Measurements from ENCODE around the gene ZNF675. TPM values are rescaled to one million over a fixed set of nuclear protein-coding genes. Genes with fewer than 3 reads are reported as not detected.
"Not testable (repeated sequence)": the region's sequence is repeated elsewhere in the genome, so short reads cannot be mapped to it uniquely, and the experiment has no call there.

Gene ZNF675
- polyA plus RNA-seq (2013), result 17.9 TPM

DNA sequence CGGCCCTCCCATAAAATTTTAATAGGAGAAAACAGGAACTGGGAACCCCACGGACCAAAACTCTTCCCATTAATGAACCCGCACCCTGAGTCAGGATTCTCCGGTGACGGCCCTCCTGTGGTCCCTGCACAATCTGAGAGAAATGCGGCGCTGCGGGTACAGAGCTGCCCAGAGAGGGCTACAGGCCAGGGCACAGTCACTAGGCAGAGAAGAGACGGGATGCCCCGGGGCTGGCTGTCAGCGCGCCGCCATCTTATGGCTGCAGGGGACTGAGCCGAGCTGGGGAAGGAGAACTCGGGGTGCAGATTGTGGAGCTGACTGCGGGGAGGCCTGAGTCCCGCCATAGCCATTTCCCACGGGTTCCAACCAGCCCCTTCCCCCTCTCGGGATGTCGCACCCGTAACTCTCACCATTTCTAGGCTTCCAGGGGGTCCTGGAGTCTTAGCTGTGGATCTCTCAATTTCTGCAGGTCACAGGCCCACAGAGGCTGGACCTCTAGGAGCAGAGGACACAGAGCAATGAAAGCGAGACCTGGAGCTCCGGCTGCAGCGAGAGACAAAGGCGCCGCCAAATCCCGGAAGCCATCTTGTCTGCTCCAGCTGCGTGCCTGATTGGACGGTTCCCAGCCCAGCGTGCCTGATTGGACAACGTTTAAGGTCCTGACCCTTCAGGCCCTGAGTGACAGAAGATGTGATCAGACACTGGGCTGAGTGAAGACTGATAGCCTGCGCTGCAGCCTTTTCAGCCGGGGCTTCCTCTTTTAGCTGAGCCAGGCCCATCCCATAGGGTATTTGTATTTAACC is at the start of gene ZNF675:
Gene ZNF675, minus strand, starts transcription at position 592 of the 803 bp plus-strand sequence. Its CDS starts 179 bp downstream, at position 413.
- DNase-seq, result peak; percentile 95 to 98 (median 97)
- peak within 1 kb of the TSS; percentile 84 to 96 (median 92) for H3K4me3 ChIP-seq (ENCODE audit: control insufficient read depth in 1 of 7, extremely low read depth in 1 of 7, insufficient read depth in 4 of 7, low read depth in 2 of 7, low read length in 6 of 7)
- H3K36me3 ChIP-seq (ENCODE audit: control insufficient read depth in 4 of 4, insufficient read depth in 4 of 4, low read length in 3 of 4), result peaks cover 0 to 22% (median 13%) of the 10 kb centered on the region in 4 experiments
- H3K9me3 ChIP-seq (ENCODE audit: control extremely low read depth in 1 of 5, control insufficient read depth in 4 of 5, insufficient read depth in 2 of 5, low read depth in 1 of 5, low read length in 4 of 5), result peaks cover 1 to 12% (median 6%) of the 10 kb centered on the region in 5 experiments
- H3K27me3 ChIP-seq (replicated peaks in 2 of 5; ENCODE audit: control insufficient read depth in 4 of 5, insufficient read depth in 5 of 5, low read length in 4 of 5), result no peaks in the 10 kb centered on the region
- WGBS (ENCODE audit: insufficient coverage), result 0% methylated on average over 26 of the region's 33 CpGs
- peaks cover 2 to 9% (median 6%) of the 10 kb centered on the region in 4 experiments for H3K4me1 ChIP-seq (ENCODE audit: control extremely low read depth in 1 of 4, control insufficient read depth in 4 of 4, insufficient read depth in 4 of 4, low read length in 3 of 4)
- ChIA-PET POLR2A (interaction anchor here (0.8 to 1.2 kb wide), 3 partner anchors 72 to 400 kb away, joined by 3 to 5 read pairs (median 4); partner anchors contain the start of genes ZNF254, ZNF681 and ZNF91), CTCF (interaction anchor here (1.5 kb wide), 1 partner anchor 72 kb away, joined by 5 read pairs; the partner anchor contains the start of gene ZNF681)
- peak within 1 kb of the TSS; percentile 87 to 91 for H3K27ac ChIP-seq (ENCODE audit: insufficient read depth in 1 of 2, low read depth in 1 of 2, low read length in 2 of 2, poor library complexity in 1 of 2, severe bottlenecking in 2 of 2)

DNA sequence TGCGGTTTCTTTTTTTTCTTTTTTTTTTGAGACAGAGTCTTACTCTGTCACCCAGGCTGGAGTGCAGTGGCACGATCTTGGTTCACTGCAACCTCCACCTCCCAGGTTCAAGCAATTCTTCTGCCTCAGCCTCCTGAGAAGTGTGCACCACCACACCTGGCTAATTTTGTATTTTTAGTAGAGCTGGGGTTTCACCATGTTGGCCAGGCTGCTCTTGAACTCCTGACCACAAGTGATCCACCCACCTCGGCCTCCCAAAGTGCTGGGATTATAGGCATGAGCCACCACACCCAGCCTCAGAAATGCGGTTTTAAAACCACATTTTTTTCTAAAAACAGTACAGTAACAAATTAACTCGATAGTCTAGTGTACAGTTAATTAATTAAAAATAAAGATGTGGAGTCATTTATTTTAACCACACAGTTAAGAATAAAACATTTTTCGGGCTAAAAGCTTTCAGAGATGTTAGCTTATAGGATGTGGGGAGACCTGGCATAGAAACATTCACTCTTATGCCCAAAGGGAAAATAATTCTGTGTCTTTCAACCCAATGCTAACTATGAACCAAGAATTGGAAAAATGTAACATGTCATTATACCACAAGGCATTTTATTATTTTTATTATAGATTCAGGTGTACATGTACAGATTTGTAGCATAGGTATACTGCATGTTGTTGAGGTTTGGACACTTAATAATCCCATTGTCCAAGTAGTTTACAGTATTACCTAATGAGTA is 43.9 kb upstream of the ZNF675 start:
- H3K27ac ChIP-seq (ENCODE audit: insufficient read depth in 1 of 2, low read depth in 1 of 2, low read length in 2 of 2, poor library complexity in 1 of 2, severe bottlenecking in 2 of 2); H3K27me3 ChIP-seq (replicated peaks in 2 of 5; ENCODE audit: control insufficient read depth in 4 of 5, insufficient read depth in 5 of 5, low read length in 4 of 5): not testable (repeated sequence)

DNA sequence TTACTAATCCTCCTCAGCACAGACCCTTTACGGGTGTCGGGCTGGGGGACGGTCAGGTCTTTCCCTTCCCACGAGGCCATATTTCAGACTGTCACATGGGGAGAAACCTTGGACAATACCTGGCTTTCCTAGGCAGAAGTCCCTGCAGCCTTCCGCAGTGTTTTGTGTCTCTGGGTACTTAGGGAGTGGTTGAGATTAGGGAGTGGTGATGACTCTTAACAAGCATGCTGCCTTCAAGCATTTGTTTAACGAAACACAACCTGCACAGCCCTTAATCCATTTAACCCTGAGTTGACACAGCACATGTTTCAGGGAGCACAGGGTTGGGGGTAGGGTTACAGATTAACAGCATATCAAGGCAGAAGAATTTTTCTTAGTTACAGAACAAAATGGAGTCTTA is 37.1 kb upstream of the ZNF675 start:
- H3K36me3 ChIP-seq (ENCODE audit: control insufficient read depth in 4 of 4, insufficient read depth in 4 of 4, low read length in 3 of 4); CTCF ChIA-PET; H3K27me3 ChIP-seq (replicated peaks in 2 of 5; ENCODE audit: control insufficient read depth in 4 of 5, insufficient read depth in 5 of 5, low read length in 4 of 5); H3K4me1 ChIP-seq (ENCODE audit: control extremely low read depth in 1 of 4, control insufficient read depth in 4 of 4, insufficient read depth in 4 of 4, low read length in 3 of 4); DNase-seq; H3K9me3 ChIP-seq (ENCODE audit: control extremely low read depth in 1 of 5, control insufficient read depth in 4 of 5, insufficient read depth in 2 of 5, low read depth in 1 of 5, low read length in 4 of 5); POLR2A ChIA-PET; H3K27ac ChIP-seq (ENCODE audit: insufficient read depth in 1 of 2, low read depth in 1 of 2, low read length in 2 of 2, poor library complexity in 1 of 2, severe bottlenecking in 2 of 2): not testable (repeated sequence)
- WGBS (ENCODE audit: insufficient coverage), result no CpG with 5 or more reads among the region's 6 CpGs
- peak overlapping the region in 1 of 7 experiments; percentile 50 for H3K4me3 ChIP-seq (ENCODE audit: control insufficient read depth in 1 of 7, extremely low read depth in 1 of 7, insufficient read depth in 4 of 7, low read depth in 2 of 7, low read length in 6 of 7)

More for the DNA sequence above, 43.9 kb upstream of the ZNF675 start:
- no CpG with 5 or more reads among the region's 6 CpGs for WGBS (ENCODE audit: insufficient coverage)
- POLR2A ChIA-PET; H3K36me3 ChIP-seq (ENCODE audit: control insufficient read depth in 4 of 4, insufficient read depth in 4 of 4, low read length in 3 of 4); DNase-seq; H3K4me3 ChIP-seq (ENCODE audit: control insufficient read depth in 1 of 7, extremely low read depth in 1 of 7, insufficient read depth in 4 of 7, low read depth in 2 of 7, low read length in 6 of 7); H3K4me1 ChIP-seq (ENCODE audit: control extremely low read depth in 1 of 4, control insufficient read depth in 4 of 4, insufficient read depth in 4 of 4, low read length in 3 of 4); H3K9me3 ChIP-seq (ENCODE audit: control extremely low read depth in 1 of 5, control insufficient read depth in 4 of 5, insufficient read depth in 2 of 5, low read depth in 1 of 5, low read length in 4 of 5): not testable (repeated sequence)
- CTCF ChIA-PET, result interaction anchor here (0.6 kb wide), 1 partner anchor 828 kb away, joined by 3 read pairs; no protein-coding TSS in a partner anchor

DNA sequence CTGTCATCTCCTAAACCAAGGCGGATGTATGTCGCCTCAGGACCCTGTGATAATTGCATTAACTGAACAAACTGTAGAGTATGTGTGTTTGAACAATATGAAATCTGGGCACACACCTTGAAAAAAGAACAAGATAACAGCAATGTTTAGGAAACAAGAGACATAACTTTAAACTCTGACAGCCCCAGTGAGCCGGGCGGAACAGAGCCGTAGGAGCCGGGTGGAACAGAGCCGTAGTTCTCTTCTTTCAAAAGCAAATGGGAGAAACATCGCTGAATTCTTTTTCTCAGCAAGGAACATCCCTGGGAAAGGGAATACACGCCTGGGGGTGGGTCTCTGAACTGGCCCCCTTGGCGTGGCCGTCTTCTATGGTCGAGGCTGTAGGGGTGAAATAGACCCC is 31.8 kb upstream of the ZNF675 start:
- Histone ChIP-seq H3K9me3 (ENCODE audit: control extremely low read depth in 1 of 5, control insufficient read depth in 4 of 5, insufficient read depth in 2 of 5, low read depth in 1 of 5, low read length in 4 of 5) (peaks cover 0 to 3% (median 0%) of the 10 kb centered on the region in 5 experiments), H3K36me3 (ENCODE audit: control insufficient read depth in 4 of 4, insufficient read depth in 4 of 4, low read length in 3 of 4) (no peaks in the 10 kb centered on the region), H3K27ac (ENCODE audit: insufficient read depth in 1 of 2, low read depth in 1 of 2, low read length in 2 of 2, poor library complexity in 1 of 2, severe bottlenecking in 2 of 2) (no peak overlapping the region), H3K4me3 (ENCODE audit: control insufficient read depth in 1 of 7, extremely low read depth in 1 of 7, insufficient read depth in 4 of 7, low read depth in 2 of 7, low read length in 6 of 7) (no peak overlapping the region), H3K4me1 (ENCODE audit: control extremely low read depth in 1 of 4, control insufficient read depth in 4 of 4, insufficient read depth in 4 of 4, low read length in 3 of 4) (peaks cover 0 to 2% (median 0%) of the 10 kb centered on the region in 4 experiments), H3K27me3 (replicated peaks in 2 of 5; ENCODE audit: control insufficient read depth in 4 of 5, insufficient read depth in 5 of 5, low read length in 4 of 5) (peaks cover 0 to 2% (median 0%) of the 10 kb centered on the region in 5 experiments)
- ChIA-PET POLR2A (no interaction called here), CTCF (no interaction called here)
- 15% methylated on average over 7 of the region's 12 CpGs for WGBS (ENCODE audit: insufficient coverage)
- peak in 1 of 3 donors; percentile 6 for DNase-seq

DNA sequence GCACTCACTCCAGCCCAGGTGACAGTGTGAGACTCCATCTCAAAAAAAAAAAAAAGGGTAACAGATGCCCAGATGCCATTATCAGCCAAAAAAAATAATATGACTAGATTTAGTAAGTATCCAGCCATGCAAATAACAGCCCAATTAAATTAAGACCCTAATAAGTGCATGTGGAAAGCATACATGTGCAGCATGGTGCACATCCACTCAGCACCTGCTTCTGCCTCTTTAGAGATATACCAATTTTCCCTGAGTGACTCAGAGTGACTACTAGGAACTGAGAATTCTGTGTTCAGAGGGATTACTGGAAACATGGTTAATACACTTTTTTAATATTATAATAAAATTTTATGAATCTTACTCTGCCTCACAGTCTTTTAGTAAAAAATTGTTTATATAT is 29.8 kb upstream of the ZNF675 start:
- DNase-seq, result no peak
- CTCF ChIA-PET, result no interaction called here
- peaks cover 0 to 2% (median 0%) of the 10 kb centered on the region in 5 experiments for H3K27me3 ChIP-seq (replicated peaks in 2 of 5; ENCODE audit: control insufficient read depth in 4 of 5, insufficient read depth in 5 of 5, low read length in 4 of 5)
- H3K9me3 ChIP-seq (ENCODE audit: control extremely low read depth in 1 of 5, control insufficient read depth in 4 of 5, insufficient read depth in 2 of 5, low read depth in 1 of 5, low read length in 4 of 5), result peaks cover 0 to 3% (median 0%) of the 10 kb centered on the region in 5 experiments
- H3K4me3 ChIP-seq (ENCODE audit: control insufficient read depth in 1 of 7, extremely low read depth in 1 of 7, insufficient read depth in 4 of 7, low read depth in 2 of 7, low read length in 6 of 7), result no peak overlapping the region
- no peaks in the 10 kb centered on the region for H3K36me3 ChIP-seq (ENCODE audit: control insufficient read depth in 4 of 4, insufficient read depth in 4 of 4, low read length in 3 of 4)
- POLR2A ChIA-PET, result no interaction called here
- H3K27ac ChIP-seq (ENCODE audit: insufficient read depth in 1 of 2, low read depth in 1 of 2, low read length in 2 of 2, poor library complexity in 1 of 2, severe bottlenecking in 2 of 2), result no peak overlapping the region
- H3K4me1 ChIP-seq (ENCODE audit: control extremely low read depth in 1 of 4, control insufficient read depth in 4 of 4, insufficient read depth in 4 of 4, low read length in 3 of 4), result no peaks in the 10 kb centered on the region

DNA sequence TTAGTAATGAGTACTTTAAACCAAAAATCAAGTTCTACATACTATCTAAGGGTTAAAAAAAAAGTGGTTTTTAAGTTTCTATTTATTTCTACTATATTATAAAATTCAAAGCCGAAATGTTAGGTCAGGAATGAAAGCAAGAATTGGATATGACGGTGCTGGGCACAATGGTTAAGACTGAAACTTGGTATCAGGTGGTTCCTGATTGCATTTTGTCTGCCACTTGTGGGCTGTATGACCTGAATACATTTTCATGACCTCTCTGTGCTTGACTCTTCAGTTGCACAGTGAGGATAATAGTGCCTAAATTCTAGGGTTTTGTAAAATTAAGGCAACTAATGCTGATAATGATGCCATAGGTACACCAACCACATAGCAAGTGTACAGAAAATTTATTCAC is 22.3 kb upstream of the ZNF675 start:
- Histone ChIP-seq H3K4me3 (ENCODE audit: control insufficient read depth in 1 of 7, extremely low read depth in 1 of 7, insufficient read depth in 4 of 7, low read depth in 2 of 7, low read length in 6 of 7) (no peak overlapping the region), H3K27ac (ENCODE audit: insufficient read depth in 1 of 2, low read depth in 1 of 2, low read length in 2 of 2, poor library complexity in 1 of 2, severe bottlenecking in 2 of 2) (no peak overlapping the region), H3K4me1 (ENCODE audit: control extremely low read depth in 1 of 4, control insufficient read depth in 4 of 4, insufficient read depth in 4 of 4, low read length in 3 of 4) (no peaks in the 10 kb centered on the region), H3K27me3 (replicated peaks in 2 of 5; ENCODE audit: control insufficient read depth in 4 of 5, insufficient read depth in 5 of 5, low read length in 4 of 5) (no peaks in the 10 kb centered on the region), H3K36me3 (ENCODE audit: control insufficient read depth in 4 of 4, insufficient read depth in 4 of 4, low read length in 3 of 4) (no peaks in the 10 kb centered on the region), H3K9me3 (ENCODE audit: control extremely low read depth in 1 of 5, control insufficient read depth in 4 of 5, insufficient read depth in 2 of 5, low read depth in 1 of 5, low read length in 4 of 5) (peaks cover 0 to 11% (median 1%) of the 10 kb centered on the region in 5 experiments)
- WGBS (ENCODE audit: insufficient coverage), result 100% methylated on average over 1 of the region's 2 CpGs
- DNase-seq, result no peak
- ChIA-PET CTCF (no interaction called here), POLR2A (no interaction called here)

DNA sequence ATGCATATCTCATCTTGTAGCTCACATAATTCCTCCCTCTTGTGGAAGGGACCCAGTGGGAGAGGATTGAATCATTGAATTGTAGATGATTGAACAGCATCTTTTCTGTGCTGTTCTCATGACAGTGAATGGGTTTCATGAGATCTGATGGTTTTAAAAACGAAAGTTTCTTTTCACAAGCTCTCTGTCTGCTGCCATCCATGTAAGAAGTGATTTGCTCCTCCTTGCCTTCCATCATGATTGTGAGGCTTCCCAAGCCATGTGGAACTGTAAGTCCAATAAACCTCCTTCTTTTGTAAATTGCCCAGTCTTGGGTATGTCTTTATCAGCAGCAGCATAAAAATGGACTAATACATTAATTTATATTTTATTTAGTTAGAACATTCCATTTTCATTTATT is 19.6 kb upstream of the ZNF675 start:
- H3K4me3 ChIP-seq (ENCODE audit: control insufficient read depth in 1 of 7, extremely low read depth in 1 of 7, insufficient read depth in 4 of 7, low read depth in 2 of 7, low read length in 6 of 7), result no peak overlapping the region
- H3K36me3 ChIP-seq (ENCODE audit: control insufficient read depth in 4 of 4, insufficient read depth in 4 of 4, low read length in 3 of 4), result no peaks in the 10 kb centered on the region
- H3K9me3 ChIP-seq (ENCODE audit: control extremely low read depth in 1 of 5, control insufficient read depth in 4 of 5, insufficient read depth in 2 of 5, low read depth in 1 of 5, low read length in 4 of 5), result peaks cover 2 to 13% (median 5%) of the 10 kb centered on the region in 5 experiments
- WGBS (ENCODE audit: insufficient coverage), result 89% methylated on average over 1 of the region's 1 CpG
- H3K27ac ChIP-seq (ENCODE audit: insufficient read depth in 1 of 2, low read depth in 1 of 2, low read length in 2 of 2, poor library complexity in 1 of 2, severe bottlenecking in 2 of 2), result no peak overlapping the region
- DNase-seq, result no peak
- H3K27me3 ChIP-seq (replicated peaks in 2 of 5; ENCODE audit: control insufficient read depth in 4 of 5, insufficient read depth in 5 of 5, low read length in 4 of 5), result no peaks in the 10 kb centered on the region
- ChIA-PET CTCF (no interaction called here), POLR2A (no interaction called here)
- no peaks in the 10 kb centered on the region for H3K4me1 ChIP-seq (ENCODE audit: control extremely low read depth in 1 of 4, control insufficient read depth in 4 of 4, insufficient read depth in 4 of 4, low read length in 3 of 4)

Measured in common myeloid progenitor, CD34-positive (primary cell).